HCT116 (cell line): ENCODE data around the gene TWIST2. TPM values are rescaled to one million over a fixed set of nuclear protein-coding genes. Genes with fewer than 3 reads are reported as not detected.

Experiments
- ATAC-seq: fragments of 200-7000 bp; cut with Tn5 transposase; 2 replicates; pipeline ENCODE4 v1.9.1; 2020; ENCODE audit warnings: mild to moderate bottlenecking, moderate library complexity
- BruUV-seq: library from RNA; stranded (reverse); fragments of 400-500 nt; replicated peaks from 2 replicates; lab custom pipeline; 2021; lab: Mats Ljungman, UMichigan
- CTCF ChIA-PET: fragments of 300-600 bp; sonication (Branson Sonifier 250); formaldehyde crosslinking; loops from one replicate; lab custom pipeline; 2021; ENCODE audit warnings: antibody characterized with exemption; lab: Charles Lee
- POLR2A ChIA-PET: fragments of 300-600, 350-600 bp; sonication (Branson Sonifier 250); formaldehyde crosslinking; loops from one replicate; lab custom pipeline; 2021; ENCODE audit warnings: antibody characterized with exemption; lab: Charles Lee
- RAD21 ChIA-PET, 2 experiments: fragments of 300-600 bp; sonication (Branson Sonifier 250); formaldehyde crosslinking; loops; one replicate each; lab custom pipeline; 2023; ENCODE audit warnings: low total read pairs in 2 of 2; ENCODE audit not compliant: uncharacterized antibody in 2 of 2, unreplicated experiment in 2 of 2, low non-redundant PET in 1 of 2; lab: Charles Lee
- DNase-seq: peaks from one replicate; pipeline ENCODE4 v3.0.0-alpha.2; 2010; ENCODE audit warnings: low read depth, low spot score
- H2AFZ ChIP-seq: fragments of 200-600 bp; shearing (Covaris generic), sonication (generic); 2 replicates; pipeline ENCODE4 v1.6.1; 2017; ENCODE audit warnings: low read depth, mixed run types, mixed read lengths, antibody characterized with exemption, low read length; ENCODE audit not compliant: poor library complexity, severe bottlenecking
- H3K27ac ChIP-seq: 2 replicates; pipeline ENCODE4 v1.5.1; 2012; ENCODE audit warnings: low read depth, low read length
- H3K27me3 ChIP-seq: fragments of 200-600 bp; sonication (generic); 2 replicates; pipeline ENCODE4 v1.6.1; 2016; ENCODE audit warnings: mixed run types, low read length, mixed read lengths; ENCODE audit not compliant: insufficient read depth
- H3K36me3 ChIP-seq, 2 experiments: fragments of 200-500 bp in 1 of 2; fragments of 200-600 bp in 1 of 2; sonication (Bioruptor generic) in 1 of 2; sonication (generic) in 1 of 2; 2 replicates each; pipeline versions ENCODE4 v1.5.1 to v1.6.1; 2014 to 2016; ENCODE audit warnings: low read length in 2 of 2, inconsistent platforms in 1 of 2, mixed read lengths in 1 of 2, mixed run types in 1 of 2; ENCODE audit not compliant: insufficient read depth in 2 of 2, control insufficient read depth in 1 of 2
- H3K4me1 ChIP-seq, 2 experiments: fragments of 200-600 bp in 1 of 2; sonication (generic) in 1 of 2; 2 replicates each; pipeline versions ENCODE4 v1.5.1 to v1.6.1; 2012 to 2017; ENCODE audit warnings: low read length in 2 of 2, inconsistent platforms in 1 of 2, mild to moderate bottlenecking in 1 of 2, mixed read lengths in 1 of 2, mixed run types in 1 of 2, moderate library complexity in 1 of 2; ENCODE audit not compliant: insufficient read depth in 2 of 2, control insufficient read depth in 1 of 2
- H3K4me2 ChIP-seq: fragments of 200-600 bp; sonication (generic); 2 replicates; pipeline ENCODE4 v1.6.1; 2017; ENCODE audit warnings: mixed run types, low read length, mixed read lengths
- H3K4me3 ChIP-seq, 2 experiments: fragments of 200-600 bp in 1 of 2; sonication (generic) in 1 of 2; replicated peaks in 1 of 2; 2 replicates each; pipeline ENCODE4 v1.5.1; 2011 to 2016; ENCODE audit warnings: low read length in 2 of 2, control low read depth in 1 of 2, low read depth in 1 of 2, mild to moderate bottlenecking in 1 of 2, mixed read lengths in 1 of 2, mixed run types in 1 of 2
- H3K79me2 ChIP-seq: fragments of 200-600 bp; sonication (generic); 2 replicates; pipeline ENCODE4 v1.6.1; 2017; ENCODE audit warnings: mild to moderate bottlenecking, mixed run types, low read length, moderate library complexity, mixed read lengths; ENCODE audit not compliant: insufficient read depth
- H3K9ac ChIP-seq: fragments of 200-600 bp; sonication (generic); 2 replicates; pipeline ENCODE4 v1.6.1; 2016; ENCODE audit warnings: low read length, mixed read lengths
- H3K9me2 ChIP-seq: fragments of 200-600 bp; sonication (generic), shearing (Covaris generic); 2 replicates; pipeline ENCODE4 v1.6.1; 2017; ENCODE audit warnings: mixed run types, mild to moderate bottlenecking, moderate library complexity; ENCODE audit not compliant: insufficient read depth
- H3K9me3 ChIP-seq, 2 experiments: fragments of 200-500 bp in 1 of 2; fragments of 200-600 bp in 1 of 2; sonication (Bioruptor generic) in 1 of 2; sonication (generic) in 1 of 2; 2 replicates each; pipeline ENCODE4 v1.6.1; 2014 to 2017; ENCODE audit warnings: low read length in 2 of 2, mixed read lengths in 2 of 2, inconsistent platforms in 1 of 2, low read depth in 1 of 2, mild to moderate bottlenecking in 1 of 2, mixed run types in 1 of 2, moderate library complexity in 1 of 2; ENCODE audit not compliant: control insufficient read depth in 1 of 2, insufficient read depth in 1 of 2
- H4K20me1 ChIP-seq: fragments of 200-600 bp; sonication (generic), shearing (Covaris generic); 2 replicates; pipeline ENCODE4 v1.6.1; 2017; ENCODE audit warnings: mixed run types, mild to moderate bottlenecking, moderate library complexity; ENCODE audit not compliant: insufficient read depth
- CTCF ChIP-seq, 3 experiments: fragments of 200-600 bp in 1 of 3; sonication (generic) in 1 of 3; IDR thresholded peaks in 2 of 3; conservative IDR thresholded peaks in 1 of 3; 2 replicates each; pipeline ENCODE4 v1.5.1; 2012 to 2017; ENCODE audit warnings: low read depth in 2 of 3, low read length in 2 of 3, antibody characterized with exemption in 1 of 3, borderline replicate concordance in 1 of 3, control low read depth in 1 of 3, mild to moderate bottlenecking in 1 of 3, mixed read lengths in 1 of 3, mixed run types in 1 of 3, moderate library complexity in 1 of 3; ENCODE audit not compliant: insufficient read depth in 1 of 3
- EZH2 ChIP-seq: fragments of 200-600 bp; sonication (generic); IDR thresholded peaks from 2 replicates; pipeline ENCODE4 v1.6.1; 2017; ENCODE audit warnings: antibody characterized with exemption, mixed run types
- MAX ChIP-seq: IDR thresholded peaks from 2 replicates; pipeline ENCODE4 v1.6.1; 2012
- POLR2AphosphoS5 ChIP-seq: IDR thresholded peaks from 2 replicates; pipeline ENCODE4 v1.6.1; 2011; ENCODE audit warnings: mild to moderate bottlenecking, low read depth, low read length, moderate library complexity
- RAD21 ChIP-seq: IDR thresholded peaks from 2 replicates; pipeline ENCODE4 v1.6.1; 2012; ENCODE audit warnings: low read depth, mild to moderate bottlenecking
- SIN3A ChIP-seq: IDR thresholded peaks from 2 replicates; pipeline ENCODE4 v1.6.1; 2012; ENCODE audit warnings: low read depth
- intact Hi-C: fragments of 100-400 bp; cut with micrococcal nuclease; formaldehyde crosslinking; loops from 2 replicates; pipeline ENCODE4 v1.10.0; 2022
- total RNA-seq: library from RNA; stranded (reverse); gene quantifications from one replicate; pipeline ENCODE4 v1.2.1, GENCODE V29; 2021; ENCODE audit not compliant: unreplicated experiment

Gene TWIST2
- total RNA-seq, 1 experiment from 2014 or later: not detected

GRCh38 chr2:238925816-238926521 lies 78.1 kb downstream of the TWIST2 start:
- H3K9me3 ChIP-seq: no peaks in the 10 kb centered on the region
- no peak overlapping the region for H3K4me3 ChIP-seq
- H3K27ac ChIP-seq: no peak overlapping the region
- no peak overlapping the region for H3K9ac ChIP-seq
- no peak overlapping the region for H2AFZ ChIP-seq
- BruUV-seq: no TSS peak
- H3K9me2 ChIP-seq: no peaks in the 10 kb centered on the region
- no peak for DNase-seq
- H4K20me1 ChIP-seq: no peaks in the 10 kb centered on the region
- RAD21 ChIA-PET: no interaction called here
- no peaks in the 10 kb centered on the region for H3K36me3 ChIP-seq
- ATAC-seq: no peak
- TF ChIP-seq SIN3A (no peak), EZH2 (no peak), POLR2AphosphoS5 (no peak), MAX (no peak), RAD21 (no peak), CTCF (IDR thresholded peaks at IDR 0.05 in 2 of 3, conservative IDR thresholded peaks at IDR 0.05 in 1 of 3; ENCODE audit: borderline replicate concordance in 1 of 3, insufficient read depth in 1 of 3, low read depth in 2 of 3, low read length in 2 of 3) (no peak)
- no peaks in the 10 kb centered on the region for H3K27me3 ChIP-seq
- no peaks in the 10 kb centered on the region for H3K4me1 ChIP-seq
- no peak overlapping the region for H3K4me2 ChIP-seq
- CTCF ChIA-PET: no interaction called here
- POLR2A ChIA-PET: no interaction called here
- intact Hi-C loops: no loop called here
- no peaks in the 10 kb centered on the region for H3K79me2 ChIP-seq
